ENCODE measurements around the gene TBRG1.

DNA sequence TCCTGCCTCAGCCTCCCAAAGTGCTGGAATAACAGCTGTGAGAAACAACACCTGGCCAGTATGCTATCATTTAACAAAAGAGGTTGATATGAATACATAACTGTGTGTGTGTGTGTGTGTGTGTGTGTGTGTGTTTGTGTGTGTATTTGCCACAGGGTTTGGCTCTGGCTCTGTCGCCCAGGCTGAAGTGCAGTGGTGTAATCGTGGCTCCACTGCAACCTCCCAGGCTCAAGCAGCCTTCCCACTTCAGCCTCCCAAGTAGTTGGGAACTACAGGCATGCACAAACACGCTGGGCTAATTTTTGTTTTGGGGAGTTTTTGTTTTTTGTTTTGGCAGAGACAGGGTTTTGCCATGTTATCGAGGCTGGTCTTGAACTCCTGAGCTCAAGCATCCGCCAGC lies 55.8 kb downstream of the TBRG1 start:
- TF ChIP-seq, protein P1, sequence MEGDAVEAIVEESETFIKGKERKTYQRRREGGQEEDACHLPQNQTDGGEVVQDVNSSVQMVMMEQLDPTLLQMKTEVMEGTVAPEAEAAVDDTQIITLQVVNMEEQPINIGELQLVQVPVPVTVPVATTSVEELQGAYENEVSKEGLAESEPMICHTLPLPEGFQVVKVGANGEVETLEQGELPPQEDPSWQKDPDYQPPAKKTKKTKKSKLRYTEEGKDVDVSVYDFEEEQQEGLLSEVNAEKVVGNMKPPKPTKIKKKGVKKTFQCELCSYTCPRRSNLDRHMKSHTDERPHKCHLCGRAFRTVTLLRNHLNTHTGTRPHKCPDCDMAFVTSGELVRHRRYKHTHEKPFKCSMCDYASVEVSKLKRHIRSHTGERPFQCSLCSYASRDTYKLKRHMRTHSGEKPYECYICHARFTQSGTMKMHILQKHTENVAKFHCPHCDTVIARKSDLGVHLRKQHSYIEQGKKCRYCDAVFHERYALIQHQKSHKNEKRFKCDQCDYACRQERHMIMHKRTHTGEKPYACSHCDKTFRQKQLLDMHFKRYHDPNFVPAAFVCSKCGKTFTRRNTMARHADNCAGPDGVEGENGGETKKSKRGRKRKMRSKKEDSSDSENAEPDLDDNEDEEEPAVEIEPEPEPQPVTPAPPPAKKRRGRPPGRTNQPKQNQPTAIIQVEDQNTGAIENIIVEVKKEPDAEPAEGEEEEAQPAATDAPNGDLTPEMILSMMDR (IDR thresholded peaks at IDR 0.05; ENCODE audit: low read depth, low read length), result no peak
- no peak for TF ChIP-seq POLR2A (IDR thresholded peaks at IDR 0.05; ENCODE audit: extremely low read depth, insufficient read length)

Data from NB4 (cell line).